Fibroblast of lung (primary cell): ENCODE results near the gene SUGCT.

Experiments
- EZH2 ChIP-seq: IDR thresholded peaks from 2 replicates; pipeline ENCODE4 v1.5.1; 2012; ENCODE audit warnings: low read length, control low read depth, mild to moderate bottlenecking; ENCODE audit errors: missing control alignments
- TF ChIP-seq, protein P1 (sequence below), 2 donors: IDR thresholded peaks in 1 of 2; conservative IDR thresholded peaks in 1 of 2; 1 replicate in 1 of 2; 2 replicates in 1 of 2; pipeline ENCODE4 v1.5.1; 2011 to 2012; ENCODE audit warnings: low read length in 2 of 2, control low read depth in 1 of 2, inconsistent platforms in 1 of 2, low read depth in 1 of 2, mild to moderate bottlenecking in 1 of 2

DNA sequence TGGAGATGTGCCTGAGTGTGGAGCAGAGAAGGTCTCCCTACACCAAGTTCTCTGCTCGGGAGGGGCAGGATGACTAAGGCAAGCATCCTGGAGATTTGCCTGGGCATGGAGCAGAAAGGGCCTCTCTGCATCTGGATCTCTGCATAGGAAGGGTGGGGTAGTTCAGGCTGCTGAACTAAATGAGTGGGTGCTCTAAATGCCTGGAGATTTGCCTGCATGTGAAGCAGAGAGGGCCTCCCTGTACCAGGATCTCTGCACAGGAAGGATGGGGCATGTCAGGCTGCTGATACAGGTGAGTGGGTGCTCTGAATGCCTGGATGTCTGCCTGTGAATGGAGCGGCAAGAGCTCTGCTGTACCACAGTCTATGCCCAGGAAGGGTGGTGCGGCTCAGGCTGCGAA is 680.7 kb downstream of the SUGCT start:
- TF ChIP-seq, protein P1, sequence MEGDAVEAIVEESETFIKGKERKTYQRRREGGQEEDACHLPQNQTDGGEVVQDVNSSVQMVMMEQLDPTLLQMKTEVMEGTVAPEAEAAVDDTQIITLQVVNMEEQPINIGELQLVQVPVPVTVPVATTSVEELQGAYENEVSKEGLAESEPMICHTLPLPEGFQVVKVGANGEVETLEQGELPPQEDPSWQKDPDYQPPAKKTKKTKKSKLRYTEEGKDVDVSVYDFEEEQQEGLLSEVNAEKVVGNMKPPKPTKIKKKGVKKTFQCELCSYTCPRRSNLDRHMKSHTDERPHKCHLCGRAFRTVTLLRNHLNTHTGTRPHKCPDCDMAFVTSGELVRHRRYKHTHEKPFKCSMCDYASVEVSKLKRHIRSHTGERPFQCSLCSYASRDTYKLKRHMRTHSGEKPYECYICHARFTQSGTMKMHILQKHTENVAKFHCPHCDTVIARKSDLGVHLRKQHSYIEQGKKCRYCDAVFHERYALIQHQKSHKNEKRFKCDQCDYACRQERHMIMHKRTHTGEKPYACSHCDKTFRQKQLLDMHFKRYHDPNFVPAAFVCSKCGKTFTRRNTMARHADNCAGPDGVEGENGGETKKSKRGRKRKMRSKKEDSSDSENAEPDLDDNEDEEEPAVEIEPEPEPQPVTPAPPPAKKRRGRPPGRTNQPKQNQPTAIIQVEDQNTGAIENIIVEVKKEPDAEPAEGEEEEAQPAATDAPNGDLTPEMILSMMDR (conservative IDR thresholded peaks at IDR 0.05 in 1 of 2, IDR thresholded peaks at IDR 0.05 in 1 of 2; ENCODE audit: low read depth in 1 of 2, low read length in 2 of 2) = no peak
- TF ChIP-seq EZH2 = no peak
